Activated T-cell treated with anti-CD3 and anti-CD28 coated beads, Interleukin-2, amount 50 U/mL, for 72 hours (primary cell): Measurements from ENCODE around the gene ZNF334. TPM values are rescaled to one million over a fixed set of nuclear protein-coding genes. Genes with fewer than 3 reads are reported as not detected.

Experiments used
- ATAC-seq, 2 donors: fragments of 150-1000 bp; cut with Tn5 transposase; replicated peaks in 1 of 2; 2 replicates each; pipeline ENCODE4 v1.10.0; 2021; ENCODE audit warnings: moderate library complexity in 2 of 2, mild to moderate bottlenecking in 1 of 2
- DNase-seq, 2 donors: peaks; one replicate each; pipeline ENCODE4 v3.0.0; 2021 to 2022; ENCODE audit warnings: mixed read lengths in 1 of 2
- H3K27ac Mint-ChIP-seq: one replicate; pipeline ENCODE4 v1.8.0; 2022; ENCODE audit warnings: mild to moderate bottlenecking, moderate library complexity, mixed read lengths
- H3K27me3 Mint-ChIP-seq: one replicate; pipeline ENCODE4 v1.8.0; 2022; ENCODE audit warnings: low read depth, mixed read lengths
- H3K36me3 Mint-ChIP-seq, 2 donors: one replicate each; pipeline ENCODE4 v1.8.0; 2022; ENCODE audit warnings: mixed read lengths in 2 of 2, mild to moderate bottlenecking in 1 of 2; ENCODE audit not compliant: insufficient read depth in 2 of 2
- H3K4me1 Mint-ChIP-seq: one replicate; pipeline ENCODE4 v1.8.0; 2022; ENCODE audit warnings: low read depth, mixed read lengths
- H3K4me3 Mint-ChIP-seq, 2 donors: one replicate each; pipeline ENCODE4 v1.8.0; 2022; ENCODE audit warnings: mild to moderate bottlenecking in 2 of 2, mixed read lengths in 2 of 2, moderate library complexity in 2 of 2
- H3K9me3 Mint-ChIP-seq, 2 donors: one replicate each; pipeline ENCODE4 v1.8.0; 2022; ENCODE audit warnings: mixed read lengths in 2 of 2
- total RNA-seq, 2 donors: library from RNA; stranded (reverse); gene quantifications; one replicate each; pipeline ENCODE4 v1.2.3, GENCODE V29; 2022

ZNF334 gene
- total RNA-seq, 2 donors from 2014 or later = 1.1 to 1.5 TPM

- H3K36me3 Mint-ChIP-seq = no peaks in the 10 kb centered on the region
- H3K4me1 Mint-ChIP-seq = peaks cover 6% of the 10 kb centered on the region
Observed at GRCh38 chr20:46541229-46541935, 28.0 kb upstream of the ZNF334 start.

GRCh38 chr20:46539113-46539512, 25.8 kb upstream of the ZNF334 start:
- H3K36me3 Mint-ChIP-seq = no peaks in the 10 kb centered on the region
- no peak overlapping the region for H3K4me3 Mint-ChIP-seq
- no peak for DNase-seq
- H3K27me3 Mint-ChIP-seq = peaks cover 44% of the 10 kb centered on the region
- no peak overlapping the region for H3K27ac Mint-ChIP-seq
- peaks cover 5% of the 10 kb centered on the region for H3K4me1 Mint-ChIP-seq
- no peaks in the 10 kb centered on the region for H3K9me3 Mint-ChIP-seq
- ATAC-seq = no peak

More at GRCh38 chr20:46541229-46541935, 28.0 kb upstream of the ZNF334 start:
- no peak for DNase-seq
- peaks cover 38% of the 10 kb centered on the region for H3K27me3 Mint-ChIP-seq
- H3K9me3 Mint-ChIP-seq = no peaks in the 10 kb centered on the region
- H3K4me3 Mint-ChIP-seq = no peak overlapping the region
- no peak for ATAC-seq
- no peak overlapping the region for H3K27ac Mint-ChIP-seq

GRCh38 chr20:46530640-46531039, 17.3 kb upstream of the ZNF334 start:
- peaks cover 53% of the 10 kb centered on the region for H3K27me3 Mint-ChIP-seq

GRCh38 chr20:46523696-46524328, 10.5 kb upstream of the ZNF334 start:
- ATAC-seq = no peak
- DNase-seq = no peak
- Mint-ChIP-seq H3K36me3 (no peaks in the 10 kb centered on the region), H3K4me3 (no peak overlapping the region), H3K9me3 (no peaks in the 10 kb centered on the region), H3K27me3 (peaks cover 67% of the 10 kb centered on the region), H3K27ac (no peak overlapping the region), H3K4me1 (no peaks in the 10 kb centered on the region)

More at GRCh38 chr20:46530640-46531039, 17.3 kb upstream of the ZNF334 start:
- no peak overlapping the region for H3K4me3 Mint-ChIP-seq
- H3K9me3 Mint-ChIP-seq = no peaks in the 10 kb centered on the region
- no peak overlapping the region for H3K27ac Mint-ChIP-seq
- DNase-seq (no peak), ATAC-seq (no peak)
- no peaks in the 10 kb centered on the region for H3K36me3 Mint-ChIP-seq
- no peaks in the 10 kb centered on the region for H3K4me1 Mint-ChIP-seq

GRCh38 chr20:46523108-46523507, 9.7 kb upstream of the ZNF334 start:
- Mint-ChIP-seq H3K4me3 (no peak overlapping the region), H3K27ac (no peak overlapping the region), H3K36me3 (no peaks in the 10 kb centered on the region), H3K9me3 (no peaks in the 10 kb centered on the region), H3K4me1 (no peaks in the 10 kb centered on the region), H3K27me3 (peaks cover 60% of the 10 kb centered on the region)
- ATAC-seq = no peak
- DNase-seq = no peak

- H3K4me3 Mint-ChIP-seq = no peak overlapping the region
- peak; percentile 77 to 83 for ATAC-seq
- H3K4me1 Mint-ChIP-seq = no peaks in the 10 kb centered on the region
- no peaks in the 10 kb centered on the region for H3K9me3 Mint-ChIP-seq
- H3K36me3 Mint-ChIP-seq = no peaks in the 10 kb centered on the region
- peaks cover 48% of the 10 kb centered on the region for H3K27me3 Mint-ChIP-seq
- DNase-seq = peak; percentile 52 to 64
- H3K27ac Mint-ChIP-seq = no peak overlapping the region
Observed at GRCh38 chr20:46520976-46521579, 7.7 kb upstream of the ZNF334 start.

GRCh38 chr20:46520540-46520939, 7.2 kb upstream of the ZNF334 start:
- Mint-ChIP-seq H3K9me3 (no peaks in the 10 kb centered on the region), H3K27ac (no peak overlapping the region), H3K27me3 (peaks cover 45% of the 10 kb centered on the region), H3K4me1 (no peaks in the 10 kb centered on the region), H3K36me3 (no peaks in the 10 kb centered on the region), H3K4me3 (no peak overlapping the region)
- DNase-seq = no peak
- ATAC-seq = no peak

GRCh38 chr20:46519471-46520068, 6.2 kb upstream of the ZNF334 start:
- H3K27ac Mint-ChIP-seq = no peak overlapping the region
- no peaks in the 10 kb centered on the region for H3K4me1 Mint-ChIP-seq
- ATAC-seq (no peak), DNase-seq (no peak)
- peaks cover 45% of the 10 kb centered on the region for H3K27me3 Mint-ChIP-seq
- no peak overlapping the region for H3K4me3 Mint-ChIP-seq
- H3K36me3 Mint-ChIP-seq = no peaks in the 10 kb centered on the region
- no peaks in the 10 kb centered on the region for H3K9me3 Mint-ChIP-seq

- H3K27me3 Mint-ChIP-seq = peaks cover 54% of the 10 kb centered on the region
- no peaks in the 10 kb centered on the region for H3K9me3 Mint-ChIP-seq
- peaks cover 0 to 7% of the 10 kb centered on the region in 2 donors for H3K36me3 Mint-ChIP-seq
- no peak for DNase-seq
- ATAC-seq = no peak
- peaks cover 19% of the 10 kb centered on the region for H3K4me1 Mint-ChIP-seq
- H3K4me3 Mint-ChIP-seq = no peak overlapping the region
- no peak overlapping the region for H3K27ac Mint-ChIP-seq
Observed at GRCh38 chr20:46509523-46509922, 3.8 kb downstream of the ZNF334 start.

- ATAC-seq (peak; percentile 96 to 97), DNase-seq (peak; percentile 4 to 25)
- Mint-ChIP-seq H3K36me3 (peaks cover 8 to 16% of the 10 kb centered on the region in 2 donors), H3K27me3 (peaks cover 70% of the 10 kb centered on the region), H3K4me1 (peaks cover 15% of the 10 kb centered on the region), H3K4me3 (peak overlapping the region in 1 of 2 donors; percentile 48), H3K9me3 (peaks cover 5 to 8% of the 10 kb centered on the region in 2 donors), H3K27ac (peak overlapping the region; percentile 9)
Observed at GRCh38 chr20:46507760-46508407, 5.5 kb downstream of the ZNF334 start.

- DNase-seq (no peak), ATAC-seq (no peak)
- peaks cover 16 to 27% of the 10 kb centered on the region in 2 donors for H3K9me3 Mint-ChIP-seq
- H3K27me3 Mint-ChIP-seq = peaks cover 57% of the 10 kb centered on the region
- H3K36me3 Mint-ChIP-seq = peaks cover 23 to 33% of the 10 kb centered on the region in 2 donors
- H3K27ac Mint-ChIP-seq = no peak overlapping the region
- no peak overlapping the region for H3K4me3 Mint-ChIP-seq
- peaks cover 10% of the 10 kb centered on the region for H3K4me1 Mint-ChIP-seq
Observed at GRCh38 chr20:46505506-46505905, 7.9 kb downstream of the ZNF334 start.

- Mint-ChIP-seq H3K9me3 (peaks cover 18 to 28% of the 10 kb centered on the region in 2 donors), H3K36me3 (peaks cover 24 to 27% of the 10 kb centered on the region in 2 donors), H3K4me3 (no peak overlapping the region), H3K4me1 (no peaks in the 10 kb centered on the region), H3K27me3 (peaks cover 46% of the 10 kb centered on the region), H3K27ac (no peak overlapping the region)
- ATAC-seq (no peak), DNase-seq (no peak)
Observed at GRCh38 chr20:46501961-46502360, 11.4 kb downstream of the ZNF334 start.
